ENCODE results near the gene SLC35E1.

GRCh38 chr19:16590876-16591802 lies 18.9 kb upstream of the SLC35E1 start:
- TF ChIP-seq POLR2A (IDR thresholded peaks at IDR 0.05; ENCODE audit: low read depth, low read length) = no peak
- TF ChIP-seq RFX5 (IDR thresholded peaks at IDR 0.05; ENCODE audit: low read depth, low read length) = no peak
- no peak for TF ChIP-seq CTCF (conservative IDR thresholded peaks at IDR 0.05; ENCODE audit: low read depth, low read length)
- TF ChIP-seq FOS (IDR thresholded peaks at IDR 0.05; ENCODE audit: low read depth, low read length) = no peak
- TF ChIP-seq SMC3 (IDR thresholded peaks at IDR 0.05; ENCODE audit: low read depth, low read length) = no peak
- no peak for TF ChIP-seq RAD21 (IDR thresholded peaks at IDR 0.05; ENCODE audit: low read length)

Measured in IMR-90 (cell line).